GM19463 (cell line): ENCODE results near the gene MEIKIN.

Source experiments
- ATAC-seq: cut with Tn5 transposase; IDR thresholded peaks from one replicate; pipeline ENCODE4 v1.9.1; 2021; ENCODE audit warnings: mild to moderate bottlenecking, moderate library complexity; ENCODE audit not compliant: unreplicated experiment

Gene MEIKIN

GRCh38 chr5:131776450-131776849 lies 169.0 kb downstream of the MEIKIN start:
- ATAC-seq, result no peak

- ATAC-seq, result no peak
These were observed 170.7 kb downstream of the MEIKIN start for GRCh38 chr5:131774652-131775367.

- ATAC-seq, result no peak
These were observed 171.7 kb downstream of the MEIKIN start for GRCh38 chr5:131773805-131774204.

- no peak for ATAC-seq
These were observed 173.8 kb downstream of the MEIKIN start for GRCh38 chr5:131771692-131772091.

- ATAC-seq, result no peak
These were observed 175.5 kb downstream of the MEIKIN start for GRCh38 chr5:131769961-131770360.

- no peak for ATAC-seq
These were observed 176.1 kb downstream of the MEIKIN start for GRCh38 chr5:131769336-131769735.

GRCh38 chr5:131767891-131768290 lies 177.6 kb downstream of the MEIKIN start:
- no peak for ATAC-seq

GRCh38 chr5:131766689-131767088 lies 178.8 kb downstream of the MEIKIN start:
- ATAC-seq, result no peak

- no peak for ATAC-seq
These were observed 180.2 kb downstream of the MEIKIN start for GRCh38 chr5:131765261-131765660.

- no peak for ATAC-seq
These were observed 181.5 kb downstream of the MEIKIN start for GRCh38 chr5:131763968-131764367.

GRCh38 chr5:131760793-131761192 lies 184.7 kb downstream of the MEIKIN start:
- no peak for ATAC-seq

GRCh38 chr5:131759704-131760103 lies 185.8 kb downstream of the MEIKIN start:
- ATAC-seq, result no peak

- ATAC-seq, result no peak
These were observed 187.0 kb downstream of the MEIKIN start for GRCh38 chr5:131758520-131758900.

- ATAC-seq, result no peak
These were observed 187.5 kb downstream of the MEIKIN start for GRCh38 chr5:131757830-131758519.
